ENCODE data around the gene MKNK1.

Gene MKNK1

GRCh38 chr1:46532498-46533178 is 71.4 kb downstream of the MKNK1 start:
- DNase-seq (ENCODE audit: insufficient read length) = peak; percentile 76
- no peak for TF ChIP-seq TAF1 (IDR thresholded peaks at IDR 0.05; ENCODE audit: borderline replicate concordance, low read depth, low read length)
- FAIRE-seq = no peak

- FAIRE-seq = no peak
- TF ChIP-seq POLR2AphosphoS5 (IDR thresholded peaks at IDR 0.05; ENCODE audit: low read depth, low read length) (no peak), TAF1 (IDR thresholded peaks at IDR 0.05; ENCODE audit: borderline replicate concordance, low read depth, low read length) (no peak), POLR2A (IDR thresholded peaks at IDR 0.05; ENCODE audit: low read depth, low read length) (no peak)
These were observed 72.0 kb downstream of the MKNK1 start for GRCh38 chr1:46532095-46532494.

GRCh38 chr1:46530791-46531409 is 73.2 kb downstream of the MKNK1 start:
- no peak for DNase-seq (ENCODE audit: insufficient read length)
- no peak for TF ChIP-seq TAF1 (IDR thresholded peaks at IDR 0.05; ENCODE audit: borderline replicate concordance, low read depth, low read length)
- no peak for TF ChIP-seq POLR2AphosphoS5 (IDR thresholded peaks at IDR 0.05; ENCODE audit: low read depth, low read length)
- no peak for TF ChIP-seq POLR2A (IDR thresholded peaks at IDR 0.05; ENCODE audit: low read depth, low read length)
- FAIRE-seq = no peak

More at GRCh38 chr1:46532095-46532494, 72.0 kb downstream of the MKNK1 start:
- no peak for DNase-seq (ENCODE audit: insufficient read length)

- no peak for TF ChIP-seq POLR2AphosphoS5 (IDR thresholded peaks at IDR 0.05; ENCODE audit: low read depth, low read length)
- no peak for TF ChIP-seq POLR2A (IDR thresholded peaks at IDR 0.05; ENCODE audit: low read depth, low read length)
- TF ChIP-seq TAF1 (IDR thresholded peaks at IDR 0.05; ENCODE audit: borderline replicate concordance, low read depth, low read length) = no peak
- DNase-seq (ENCODE audit: insufficient read length) (no peak), FAIRE-seq (no peak)
These were observed 73.8 kb downstream of the MKNK1 start for GRCh38 chr1:46530311-46530710.

GRCh38 chr1:46529031-46529630 is 74.9 kb downstream of the MKNK1 start:
- FAIRE-seq = no peak
- TF ChIP-seq POLR2AphosphoS5 (IDR thresholded peaks at IDR 0.05; ENCODE audit: low read depth, low read length) = no peak
- no peak for TF ChIP-seq POLR2A (IDR thresholded peaks at IDR 0.05; ENCODE audit: low read depth, low read length)
- TF ChIP-seq TAF1 (IDR thresholded peaks at IDR 0.05; ENCODE audit: borderline replicate concordance, low read depth, low read length) = no peak

GRCh38 chr1:46528297-46528955 is 75.6 kb downstream of the MKNK1 start:
- TF ChIP-seq TAF1 (IDR thresholded peaks at IDR 0.05; ENCODE audit: borderline replicate concordance, low read depth, low read length) (no peak), POLR2AphosphoS5 (IDR thresholded peaks at IDR 0.05; ENCODE audit: low read depth, low read length) (no peak), POLR2A (IDR thresholded peaks at IDR 0.05; ENCODE audit: low read depth, low read length) (no peak)
- no peak for FAIRE-seq
- no peak for DNase-seq (ENCODE audit: insufficient read length)

More at GRCh38 chr1:46529031-46529630, 74.9 kb downstream of the MKNK1 start:
- no peak for DNase-seq (ENCODE audit: insufficient read length)

GRCh38 chr1:46527474-46528296 is 76.4 kb downstream of the MKNK1 start:
- DNase-seq (ENCODE audit: insufficient read length) = peak; percentile 77

GRCh38 chr1:46526691-46527291 is 77.3 kb downstream of the MKNK1 start:
- TF ChIP-seq POLR2AphosphoS5 (IDR thresholded peaks at IDR 0.05; ENCODE audit: low read depth, low read length) (no peak), TAF1 (IDR thresholded peaks at IDR 0.05; ENCODE audit: borderline replicate concordance, low read depth, low read length) (no peak), POLR2A (IDR thresholded peaks at IDR 0.05; ENCODE audit: low read depth, low read length) (no peak)
- DNase-seq (ENCODE audit: insufficient read length) (no peak), FAIRE-seq (no peak)

More at GRCh38 chr1:46527474-46528296, 76.4 kb downstream of the MKNK1 start:
- no peak for TF ChIP-seq POLR2AphosphoS5 (IDR thresholded peaks at IDR 0.05; ENCODE audit: low read depth, low read length)
- no peak for TF ChIP-seq TAF1 (IDR thresholded peaks at IDR 0.05; ENCODE audit: borderline replicate concordance, low read depth, low read length)
- no peak for TF ChIP-seq POLR2A (IDR thresholded peaks at IDR 0.05; ENCODE audit: low read depth, low read length)
- peak; percentile 95 for FAIRE-seq

GRCh38 chr1:46526013-46526690 is 77.9 kb downstream of the MKNK1 start:
- FAIRE-seq = no peak
- no peak for DNase-seq (ENCODE audit: insufficient read length)
- TF ChIP-seq POLR2AphosphoS5 (IDR thresholded peaks at IDR 0.05; ENCODE audit: low read depth, low read length) (no peak), TAF1 (IDR thresholded peaks at IDR 0.05; ENCODE audit: borderline replicate concordance, low read depth, low read length) (no peak), POLR2A (IDR thresholded peaks at IDR 0.05; ENCODE audit: low read depth, low read length) (no peak)
